NK-92 (cell line): ENCODE results near the gene TMUB1.

Experiments
- DNase-seq: peaks from one replicate; lab custom pipeline; 2025; ENCODE audit not compliant: unreplicated experiment; lab: John Stamatoyannopoulos, UW

The TMUB1 gene

GRCh38 chr7:151086802-151087244 is 3.5 kb upstream of the TMUB1 start:
- no peak for DNase-seq

DNA sequence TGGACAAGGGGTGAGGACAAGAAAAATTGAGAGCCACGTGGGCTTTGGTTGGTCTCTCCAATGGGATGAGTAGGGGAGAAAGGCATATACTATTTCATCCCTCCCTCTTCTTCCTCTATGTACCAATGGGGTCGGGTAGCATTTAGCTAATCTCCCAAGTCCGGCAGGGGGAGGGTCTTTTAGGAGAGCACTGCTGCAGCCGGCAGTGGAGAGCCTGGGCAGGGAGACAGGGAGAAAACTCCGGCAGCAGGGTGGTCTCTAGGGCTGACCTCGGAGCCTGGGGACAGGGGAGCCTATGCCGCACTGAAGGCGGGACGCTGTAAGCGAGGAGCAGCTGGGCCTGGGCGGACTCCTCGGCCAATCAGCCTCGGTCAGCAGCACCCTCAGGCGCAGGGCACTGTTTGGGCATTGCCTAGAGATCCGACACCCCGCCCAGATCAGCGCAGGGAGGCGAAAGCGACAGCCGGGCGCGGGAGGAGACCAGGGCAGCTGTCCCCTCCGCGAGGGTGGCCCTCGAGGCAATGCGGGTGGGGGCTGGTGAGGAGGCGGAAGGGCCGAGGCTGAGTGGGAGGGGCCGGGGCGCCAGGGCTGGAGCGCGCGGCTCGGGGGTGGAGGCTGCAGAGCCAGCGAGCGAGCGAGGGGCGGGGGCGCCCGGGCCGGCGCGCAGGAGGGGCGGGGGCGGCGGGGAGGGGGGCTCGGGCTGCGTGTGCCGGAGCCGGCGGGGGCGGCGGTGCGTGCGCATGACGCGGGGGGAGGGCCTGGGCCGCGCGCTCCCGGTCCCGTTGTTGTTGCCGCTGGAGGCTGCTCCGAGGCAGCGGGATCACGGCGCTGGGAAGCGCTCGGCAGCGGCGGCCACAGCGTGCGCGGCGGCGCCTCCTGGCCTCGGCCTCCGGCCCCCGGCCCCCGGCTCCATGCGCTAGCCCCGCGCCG is 2.7 kb upstream of the TMUB1 start, which contains the start of gene AGAP3:
TSS of gene AGAP3 (plus strand) at position 785 of the 930 bp plus-strand sequence. CDS start 267 bp downstream, outside the sequence.
- no peak for DNase-seq

DNA sequence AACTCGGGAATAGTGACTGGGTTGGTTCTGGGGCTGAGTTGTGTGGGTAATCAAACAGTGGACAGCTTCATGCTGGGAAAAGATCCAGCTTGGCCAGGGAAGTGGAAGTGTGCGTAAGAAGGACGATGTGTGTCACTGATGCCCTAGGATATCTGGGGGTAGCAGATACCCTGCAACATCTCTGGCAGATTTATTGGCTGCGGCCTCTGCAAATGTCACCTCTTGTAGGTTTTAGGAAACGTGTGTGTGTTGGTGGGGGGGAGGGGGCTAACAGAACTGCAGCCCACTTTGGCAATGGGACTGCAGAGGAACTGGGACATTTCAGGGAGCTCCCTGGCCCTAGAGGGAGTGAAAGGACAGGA is 2.0 kb upstream of the TMUB1 start:
- DNase-seq, result no peak

- DNase-seq, result no peak
Observed at GRCh38 chr7:151083824-151084160, 499 bp upstream of the TMUB1 start.

DNA sequence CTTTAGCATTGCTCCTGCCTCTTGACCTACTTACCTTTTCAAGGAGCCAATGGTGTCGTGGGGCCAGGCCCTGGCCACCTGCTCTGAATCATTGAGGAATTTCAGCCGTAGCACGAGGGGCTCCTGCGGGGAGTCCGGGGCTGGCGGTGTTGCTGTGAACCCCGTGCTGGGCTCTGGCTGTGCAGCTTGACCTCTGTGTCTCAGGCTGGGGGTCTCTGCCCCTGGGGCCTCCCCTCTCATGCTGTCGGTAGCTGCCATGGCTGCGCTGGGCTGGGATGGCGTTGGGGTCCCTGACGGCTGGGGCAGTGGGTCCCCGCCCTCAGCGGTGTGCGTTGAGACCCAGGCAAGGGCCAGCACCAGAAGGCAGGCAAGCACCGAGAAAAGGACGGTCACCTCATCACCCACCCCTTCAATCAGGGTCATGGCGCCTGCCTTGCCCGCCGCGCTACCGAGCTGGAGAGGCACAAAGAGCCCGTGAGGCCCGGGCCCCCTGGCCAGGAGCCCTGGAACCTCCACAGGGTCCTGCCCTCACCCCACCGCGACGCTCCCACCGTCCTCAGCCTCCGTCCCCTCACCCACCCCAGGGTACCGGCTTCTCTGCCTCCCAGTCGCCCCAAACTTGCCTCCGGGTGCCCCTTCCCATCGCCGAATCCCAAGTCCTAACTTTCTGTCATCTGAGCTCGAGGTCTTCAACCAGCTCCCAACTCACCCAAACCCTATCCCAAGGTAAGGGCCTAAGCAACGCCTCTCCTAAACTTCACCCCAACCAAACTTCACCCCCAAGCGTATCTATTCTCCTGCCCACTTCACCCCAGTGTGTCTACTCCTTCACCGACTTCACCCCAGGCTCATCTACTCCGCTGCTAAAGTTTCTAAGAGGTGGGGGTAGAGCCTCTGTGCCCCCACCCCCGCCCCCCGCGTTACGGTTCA is 887 bp downstream of the TMUB1 start:
- DNase-seq, result no peak

DNA sequence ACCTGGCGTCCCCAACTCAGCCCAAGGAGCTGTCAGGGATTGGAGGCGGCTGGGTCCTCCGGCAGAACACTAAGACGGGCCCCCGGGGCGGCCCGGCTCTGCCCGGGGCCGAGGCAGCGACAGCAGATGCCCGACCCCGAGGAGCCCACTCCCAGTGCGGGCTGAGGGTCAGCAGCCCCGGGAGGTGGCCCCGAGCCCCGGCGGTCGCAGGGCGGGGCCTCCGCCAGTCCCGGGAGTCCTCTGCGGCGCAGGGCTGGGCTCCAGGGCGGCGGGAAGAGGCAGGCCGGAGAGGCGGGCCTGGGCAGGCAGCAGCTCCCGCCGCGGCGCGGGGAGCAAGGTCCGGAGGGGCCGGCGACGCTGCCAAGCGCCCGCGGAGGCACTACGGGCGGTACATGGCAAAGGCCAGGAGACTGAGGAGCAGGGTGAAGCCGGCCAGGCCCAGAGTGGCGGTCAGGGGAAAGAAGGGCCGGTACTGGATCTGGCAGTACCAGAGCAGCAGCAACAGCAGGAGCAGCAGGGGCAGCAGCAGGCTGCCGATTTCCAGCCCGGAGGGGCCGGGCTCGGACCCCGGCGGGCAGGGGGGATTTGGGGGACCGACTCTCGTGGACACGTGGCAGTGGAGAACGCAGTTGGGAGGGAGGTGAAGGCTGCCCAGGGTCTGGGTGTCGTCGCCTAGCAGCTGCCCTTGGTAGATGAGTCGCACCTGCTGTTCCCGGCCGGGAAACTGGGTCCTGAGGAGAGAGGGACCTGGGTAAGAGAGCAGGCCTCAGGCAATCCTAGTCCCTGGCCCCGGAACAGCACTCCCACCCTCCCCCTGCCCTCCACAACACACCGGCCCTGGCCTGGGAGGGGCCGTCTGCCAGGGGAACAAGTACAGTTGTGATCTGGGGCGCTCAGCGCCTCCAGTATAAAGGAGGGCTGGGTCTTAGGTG is 1.9 kb downstream of the TMUB1 start:
- DNase-seq, result no peak

DNA sequence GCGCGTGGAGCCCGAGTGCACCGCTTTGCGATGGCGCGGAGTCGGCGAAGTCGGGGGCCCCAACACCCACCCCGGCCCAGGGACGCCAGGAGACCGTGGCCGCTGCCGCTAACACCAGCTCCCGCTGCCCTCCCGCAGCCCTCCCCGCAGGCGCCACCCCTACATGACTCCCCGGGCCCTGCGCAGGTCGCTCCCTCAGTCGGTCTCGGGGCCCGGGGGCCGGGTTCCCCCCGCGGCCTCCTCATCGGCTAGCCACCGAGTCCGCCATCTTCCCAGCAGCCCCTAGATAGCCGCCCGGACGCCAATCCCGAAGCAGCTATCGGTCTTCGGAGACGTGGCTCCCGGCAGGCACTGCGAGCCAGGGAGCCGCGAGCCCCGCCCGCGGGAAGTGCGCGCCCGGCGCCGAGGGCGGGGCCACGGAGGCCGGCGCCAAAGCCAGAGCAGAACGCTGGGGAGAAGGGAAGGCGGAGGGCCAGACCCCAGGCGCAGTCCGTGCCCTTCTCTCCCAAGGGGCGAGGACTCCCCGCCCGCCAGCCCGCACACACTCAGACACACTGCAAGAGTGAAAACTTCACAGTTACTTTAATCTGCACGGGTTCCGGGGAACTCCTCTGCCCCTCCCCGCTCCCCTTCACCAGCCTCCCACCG is 2.6 kb downstream of the TMUB1 start, which contains the start of gene FASTK:
TSS of gene FASTK (minus strand) at position 288 of the 648 bp plus-strand sequence. CDS start at position 245, 43 bp downstream.
- DNase-seq, result no peak

GRCh38 chr7:151080067-151080521 is 3.2 kb downstream of the TMUB1 start:
- DNase-seq, result no peak

- no peak for DNase-seq
Observed at GRCh38 chr7:151079199-151079910, 3.9 kb downstream of the TMUB1 start.

- DNase-seq, result no peak
Observed at GRCh38 chr7:151078233-151079040, 4.9 kb downstream of the TMUB1 start.

DNA sequence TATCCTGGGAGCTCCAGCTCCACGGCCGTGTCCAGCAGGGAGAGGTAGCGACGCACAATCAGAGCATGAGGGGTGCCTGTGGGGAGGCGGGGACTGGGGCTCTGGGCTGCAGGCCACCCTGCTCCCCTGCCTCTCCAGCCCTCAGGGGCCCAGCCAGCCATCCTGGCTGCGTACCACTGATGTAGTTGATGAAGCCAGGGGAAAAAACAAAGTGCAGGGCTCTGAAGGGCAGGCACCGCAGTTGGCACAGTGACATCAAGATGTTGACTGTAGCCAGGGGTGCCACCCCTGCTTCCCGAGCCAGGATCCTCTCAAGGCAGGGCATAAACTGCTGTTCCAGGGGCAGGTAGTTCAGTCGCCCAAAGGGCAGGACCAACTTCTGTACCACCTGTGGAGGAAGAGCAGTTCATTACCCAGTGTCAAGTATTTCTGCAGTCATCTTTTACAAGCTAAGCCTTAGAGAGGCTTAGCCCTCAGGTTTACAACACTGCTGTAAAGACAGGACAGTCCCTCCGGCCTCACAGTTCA is 5.5 kb downstream of the TMUB1 start:
- DNase-seq, result no peak

- no peak for DNase-seq
Observed at GRCh38 chr7:151076863-151077704, 6.2 kb downstream of the TMUB1 start.

GRCh38 chr7:151075978-151076426 is 7.3 kb downstream of the TMUB1 start:
- DNase-seq, result no peak

DNA sequence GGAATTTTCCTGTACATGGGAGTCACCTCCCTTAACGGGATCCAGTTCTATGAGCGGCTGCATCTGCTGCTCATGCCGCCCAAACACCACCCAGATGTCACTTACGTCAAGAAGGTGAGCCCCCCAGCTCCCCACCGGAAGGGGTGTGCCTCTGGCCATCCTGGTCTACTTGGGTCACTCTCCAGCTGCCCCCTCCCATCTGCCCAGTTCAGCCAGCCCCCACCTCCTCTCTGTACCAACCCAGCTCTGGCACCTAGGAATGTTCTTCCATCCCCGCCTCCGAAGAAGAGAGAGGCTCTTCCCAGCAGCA is 7.7 kb downstream of the TMUB1 start:
- no peak for DNase-seq

GRCh38 chr7:151074817-151075661 is 8.3 kb downstream of the TMUB1 start:
- no peak for DNase-seq

- DNase-seq, result no peak
Observed at GRCh38 chr7:151073990-151074389, 9.3 kb downstream of the TMUB1 start.
